LNCAP (cell line): Measurements from ENCODE around the gene CPM.

Experiments
- TF ChIP-seq, protein P1 (sequence below): fragments of 450-650 bp; IDR thresholded peaks from 2 replicates; pipeline ENCODE4 v1.5.1; 2017; ENCODE audit warnings: mild to moderate bottlenecking

Gene CPM

DNA sequence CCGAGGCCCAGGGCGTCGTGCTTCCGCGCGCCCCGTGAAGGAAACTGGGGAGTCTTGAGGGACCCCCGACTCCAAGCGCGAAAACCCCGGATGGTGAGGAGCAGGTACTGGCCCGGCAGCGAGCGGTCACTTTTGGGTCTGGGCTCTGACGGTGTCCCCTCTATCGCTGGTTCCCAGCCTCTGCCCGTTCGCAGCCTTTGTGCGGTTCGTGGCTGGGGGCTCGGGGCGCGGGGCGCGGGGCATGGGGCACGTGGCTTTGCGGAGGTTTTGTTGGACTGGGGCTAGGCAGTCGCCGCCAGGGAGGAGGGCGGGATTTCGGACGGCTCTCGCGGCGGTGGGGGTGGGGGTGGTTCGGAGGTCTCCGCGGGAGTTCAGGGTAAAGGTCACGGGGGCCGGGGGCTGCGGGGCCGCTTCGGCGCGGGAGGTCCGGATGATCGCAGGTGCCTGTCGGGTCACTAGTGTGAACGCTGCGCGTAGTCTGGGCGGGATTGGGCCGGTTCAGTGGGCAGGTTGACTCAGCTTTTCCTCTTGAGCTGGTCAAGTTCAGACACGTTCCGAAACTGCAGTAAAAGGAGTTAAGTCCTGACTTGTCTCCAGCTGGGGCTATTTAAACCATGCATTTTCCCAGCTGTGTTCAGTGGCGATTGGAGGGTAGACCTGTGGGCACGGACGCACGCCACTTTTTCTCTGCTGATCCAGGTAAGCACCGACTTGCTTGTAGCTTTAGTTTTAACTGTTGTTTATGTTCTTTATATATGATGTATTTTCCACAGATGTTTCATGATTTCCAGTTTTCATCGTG, 124.4 kb downstream of the CPM start:
- TF ChIP-seq, protein P1, sequence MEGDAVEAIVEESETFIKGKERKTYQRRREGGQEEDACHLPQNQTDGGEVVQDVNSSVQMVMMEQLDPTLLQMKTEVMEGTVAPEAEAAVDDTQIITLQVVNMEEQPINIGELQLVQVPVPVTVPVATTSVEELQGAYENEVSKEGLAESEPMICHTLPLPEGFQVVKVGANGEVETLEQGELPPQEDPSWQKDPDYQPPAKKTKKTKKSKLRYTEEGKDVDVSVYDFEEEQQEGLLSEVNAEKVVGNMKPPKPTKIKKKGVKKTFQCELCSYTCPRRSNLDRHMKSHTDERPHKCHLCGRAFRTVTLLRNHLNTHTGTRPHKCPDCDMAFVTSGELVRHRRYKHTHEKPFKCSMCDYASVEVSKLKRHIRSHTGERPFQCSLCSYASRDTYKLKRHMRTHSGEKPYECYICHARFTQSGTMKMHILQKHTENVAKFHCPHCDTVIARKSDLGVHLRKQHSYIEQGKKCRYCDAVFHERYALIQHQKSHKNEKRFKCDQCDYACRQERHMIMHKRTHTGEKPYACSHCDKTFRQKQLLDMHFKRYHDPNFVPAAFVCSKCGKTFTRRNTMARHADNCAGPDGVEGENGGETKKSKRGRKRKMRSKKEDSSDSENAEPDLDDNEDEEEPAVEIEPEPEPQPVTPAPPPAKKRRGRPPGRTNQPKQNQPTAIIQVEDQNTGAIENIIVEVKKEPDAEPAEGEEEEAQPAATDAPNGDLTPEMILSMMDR: no peak; the same call in none of the 2 replicates

DNA sequence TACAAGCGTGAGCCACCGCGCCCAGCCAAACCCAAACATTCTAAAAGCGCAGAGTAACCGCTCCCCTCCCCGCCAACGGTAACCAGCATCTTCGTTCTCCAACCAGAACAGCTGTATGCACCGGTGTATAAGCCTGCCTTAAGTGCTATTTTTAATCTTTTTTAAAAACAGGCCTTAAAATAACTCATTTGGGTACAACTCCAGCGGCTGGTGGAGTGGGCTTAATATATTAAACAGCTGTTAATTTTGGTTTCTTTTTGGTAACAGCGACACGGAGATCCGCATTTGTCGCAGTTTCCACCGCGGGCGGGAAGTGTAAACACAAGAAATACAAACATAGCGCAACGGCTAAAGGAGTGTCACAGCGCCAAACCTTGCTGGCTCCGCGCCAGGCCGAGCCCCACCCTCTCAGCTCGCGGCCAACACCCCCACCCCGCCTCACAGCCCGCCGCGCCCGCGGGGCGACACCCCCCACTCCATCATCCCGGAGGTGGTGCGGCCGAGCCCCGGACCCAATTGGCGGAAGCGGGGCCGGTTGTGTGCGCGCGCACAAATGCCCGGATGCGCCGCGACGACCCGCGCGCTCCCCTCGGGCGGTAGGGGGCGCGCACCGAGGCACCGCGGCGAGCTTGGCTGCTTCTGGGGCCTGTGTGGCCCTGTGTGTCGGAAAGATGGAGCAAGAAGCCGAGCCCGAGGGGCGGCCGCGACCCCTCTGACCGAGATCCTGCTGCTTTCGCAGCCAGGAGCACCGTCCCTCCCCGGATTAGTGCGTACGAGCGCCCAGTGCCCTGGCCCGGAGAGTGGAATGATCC, 125.2 kb downstream of the CPM start, which contains the start of gene MDM2:
Gene MDM2, plus strand, starts transcription at position 602 of the 812 bp plus-strand sequence. CDS start 301 bp downstream, outside the sequence.
- TF ChIP-seq, protein P1: peak; percentile 72

DNA sequence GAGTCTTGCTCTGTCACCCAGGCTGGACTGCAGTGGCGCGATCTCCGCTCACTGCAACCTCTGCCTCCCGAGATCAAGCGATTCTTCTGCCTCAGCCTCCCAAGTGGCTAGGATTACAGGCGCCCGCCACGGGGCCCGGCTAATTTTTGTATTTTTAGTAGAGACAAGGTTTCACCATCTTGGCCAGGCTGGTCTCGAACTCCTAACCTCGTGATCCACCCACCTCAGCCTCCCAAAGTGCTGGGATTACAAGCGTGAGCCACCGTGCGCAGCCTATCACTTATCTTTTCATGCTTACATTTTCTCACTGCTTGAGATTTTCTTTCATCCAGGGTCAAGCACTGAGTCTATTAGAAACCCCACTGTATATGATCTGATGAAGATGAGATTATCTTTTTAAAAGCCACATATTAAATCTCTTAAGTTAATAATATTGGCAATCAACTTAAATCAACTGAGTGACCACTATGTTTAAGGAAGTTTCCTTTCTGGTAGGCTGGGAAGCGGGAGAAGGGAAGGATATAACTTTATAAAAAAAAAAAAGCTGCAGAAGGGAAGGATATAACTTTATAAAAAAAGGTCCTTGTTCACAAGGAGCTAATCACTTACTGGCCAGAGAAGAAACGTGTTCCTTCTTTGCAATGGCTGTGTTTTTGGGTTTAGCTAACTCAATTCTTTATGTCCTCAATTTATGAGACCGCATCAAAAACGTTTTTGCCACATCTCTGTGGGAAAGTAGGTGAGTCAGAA, 126.3 kb downstream of the CPM start:
- TF ChIP-seq, protein P1: no peak

DNA sequence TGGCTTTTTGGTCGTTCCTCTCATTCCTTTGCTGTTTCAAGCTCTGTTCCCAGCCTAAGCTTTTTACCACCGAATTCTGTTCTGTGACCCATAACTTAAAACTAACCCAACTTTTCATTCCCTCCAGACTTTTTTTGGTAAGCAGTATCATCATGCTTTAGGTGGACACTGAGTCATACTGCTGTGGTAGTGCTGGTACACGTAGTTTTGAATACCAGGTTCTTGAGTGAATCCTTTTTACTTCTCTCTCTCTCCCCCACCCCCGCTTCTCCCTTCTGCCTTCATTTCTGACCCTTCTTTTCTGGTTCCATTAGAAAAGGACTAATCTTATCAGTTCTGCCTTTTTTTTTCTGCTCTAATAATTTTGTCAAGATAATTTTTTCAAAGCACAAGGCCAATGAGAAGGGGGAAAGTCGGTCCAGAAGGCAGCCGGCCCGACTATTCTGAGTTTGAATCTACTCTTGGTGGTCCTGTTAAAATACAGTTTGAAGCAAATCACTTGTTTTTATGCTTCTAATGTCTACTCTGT, 127.3 kb downstream of the CPM start:
- TF ChIP-seq, protein P1: no peak

DNA sequence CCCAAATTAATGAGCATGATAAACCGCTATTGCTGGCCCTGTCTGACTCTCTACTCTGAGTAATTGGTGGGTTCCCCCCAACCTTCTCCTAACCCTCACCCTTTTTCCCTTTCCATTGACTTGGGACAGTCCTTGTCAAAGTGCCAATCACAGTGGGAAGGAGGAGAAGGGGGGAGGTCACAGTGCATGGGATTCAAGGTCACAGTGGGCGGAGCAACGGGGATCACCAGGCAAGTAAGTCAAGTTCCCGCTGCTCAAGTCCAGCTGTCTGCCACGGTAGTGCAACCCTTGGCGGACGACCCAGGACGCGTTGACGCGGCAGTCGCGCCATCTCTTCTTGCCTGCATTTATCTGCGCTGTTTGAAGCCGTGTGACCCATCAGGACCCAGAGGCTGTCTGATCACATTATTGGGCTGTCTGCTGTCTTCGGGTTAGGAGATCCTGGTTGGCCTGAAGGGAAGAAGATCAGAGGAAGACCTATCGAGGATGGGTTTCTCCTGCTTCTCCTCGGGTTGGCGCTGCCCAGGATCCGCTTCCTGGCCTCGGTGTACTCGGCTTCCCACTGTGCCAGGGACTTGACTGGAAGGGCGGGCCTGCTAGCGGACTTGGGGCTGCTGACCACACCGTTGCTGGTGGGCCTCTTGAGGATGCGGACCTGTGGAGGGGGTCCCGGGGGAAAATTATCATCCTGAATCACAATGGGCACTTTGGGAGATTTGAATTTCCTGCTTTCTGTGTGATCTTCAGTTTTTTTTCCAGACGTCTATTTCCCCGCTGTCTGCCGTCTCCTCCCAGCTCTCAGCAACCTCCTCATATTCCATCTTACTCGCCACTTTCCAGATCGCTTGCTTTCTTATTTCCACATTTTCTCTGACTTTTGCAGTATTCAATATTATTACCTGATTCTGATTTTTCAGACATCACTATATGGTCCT, 128.0 kb downstream of the CPM start:
- TF ChIP-seq, protein P1: no peak

DNA sequence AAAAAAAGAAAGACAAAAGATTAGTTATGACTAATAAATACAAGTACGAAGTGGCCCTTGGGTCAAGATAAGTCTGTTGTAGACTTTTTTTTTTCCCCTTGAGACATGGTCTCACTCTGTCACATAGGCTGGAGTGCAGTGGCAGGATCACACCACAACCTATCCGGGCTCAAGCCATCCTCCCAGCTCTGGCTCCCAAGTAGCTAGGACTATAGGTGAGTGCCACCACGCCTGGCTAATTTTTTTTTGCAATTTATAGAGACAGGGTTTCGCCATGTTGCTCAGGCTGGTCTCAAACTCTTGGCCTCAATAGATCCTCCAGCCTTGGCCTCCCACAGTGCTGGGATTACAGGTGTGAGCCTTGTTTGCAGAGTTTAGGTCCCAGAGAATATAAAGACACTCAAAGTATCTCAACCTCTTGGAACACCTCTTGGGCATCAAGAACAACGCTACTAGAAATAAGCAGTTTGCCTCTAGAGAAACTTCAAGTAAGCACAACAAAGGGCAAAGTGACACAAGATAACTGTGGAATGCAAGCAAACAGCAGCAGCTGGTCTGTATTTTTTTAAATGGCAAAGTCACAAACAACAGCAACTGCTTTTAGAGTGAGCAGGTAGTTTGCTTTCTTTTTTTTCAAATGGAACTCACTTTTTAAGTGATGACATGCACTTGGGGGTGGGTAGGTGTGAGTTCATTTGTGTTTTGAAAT, 128.9 kb downstream of the CPM start:
- TF ChIP-seq, protein P1: no peak
